ENCODE measurements around the gene MUS81.
A peak's percentile ranks its signal among the peaks of the same experiment; 100 is the strongest.

Gene MUS81

GRCh38 chr11:65896034-65896999 is 36.1 kb downstream of the MUS81 start:
- DNase-seq, result no peak

- no peak for DNase-seq
These were observed 36.8 kb downstream of the MUS81 start for GRCh38 chr11:65897020-65897471.

GRCh38 chr11:65898656-65899355 is 38.6 kb downstream of the MUS81 start:
- no peak for DNase-seq

- DNase-seq, result peak in 2 of 4 experiments; percentile 30 to 37
These were observed 39.3 kb downstream of the MUS81 start for GRCh38 chr11:65899356-65900124.

- peak; percentile 76 to 97 (median 83) for DNase-seq
These were observed 40.1 kb downstream of the MUS81 start, which contains the start of gene FOSL1 for GRCh38 chr11:65900125-65900898. Gene FOSL1, minus strand, starts transcription at chr11:65900388. Its CDS starts 49 bp downstream, at chr11:65900339.

- no peak for DNase-seq
These were observed 40.6 kb downstream of the MUS81 start for GRCh38 chr11:65900899-65901180.

- no peak for DNase-seq
These were observed 42.8 kb downstream of the MUS81 start for GRCh38 chr11:65903068-65903481.

- DNase-seq, result no peak
These were observed 43.5 kb downstream of the MUS81 start for GRCh38 chr11:65903715-65904114.

- no peak for DNase-seq
These were observed 46.4 kb downstream of the MUS81 start for GRCh38 chr11:65906602-65907001.

- DNase-seq, result no peak
These were observed 47.6 kb downstream of the MUS81 start for GRCh38 chr11:65907878-65908277.

- DNase-seq, result no peak
These were observed 51.7 kb downstream of the MUS81 start for GRCh38 chr11:65911682-65912568.

GRCh38 chr11:65912845-65913244 is 52.6 kb downstream of the MUS81 start:
- no peak for DNase-seq

- DNase-seq, result no peak
These were observed 55.0 kb downstream of the MUS81 start for GRCh38 chr11:65915101-65915820.

- no peak for DNase-seq
These were observed 55.6 kb downstream of the MUS81 start for GRCh38 chr11:65915821-65916251.

Measured in activated naive CD4-positive, alpha-beta T cell (primary cell).